ENCODE results near the gene MFAP1.

The MFAP1 gene

DNA sequence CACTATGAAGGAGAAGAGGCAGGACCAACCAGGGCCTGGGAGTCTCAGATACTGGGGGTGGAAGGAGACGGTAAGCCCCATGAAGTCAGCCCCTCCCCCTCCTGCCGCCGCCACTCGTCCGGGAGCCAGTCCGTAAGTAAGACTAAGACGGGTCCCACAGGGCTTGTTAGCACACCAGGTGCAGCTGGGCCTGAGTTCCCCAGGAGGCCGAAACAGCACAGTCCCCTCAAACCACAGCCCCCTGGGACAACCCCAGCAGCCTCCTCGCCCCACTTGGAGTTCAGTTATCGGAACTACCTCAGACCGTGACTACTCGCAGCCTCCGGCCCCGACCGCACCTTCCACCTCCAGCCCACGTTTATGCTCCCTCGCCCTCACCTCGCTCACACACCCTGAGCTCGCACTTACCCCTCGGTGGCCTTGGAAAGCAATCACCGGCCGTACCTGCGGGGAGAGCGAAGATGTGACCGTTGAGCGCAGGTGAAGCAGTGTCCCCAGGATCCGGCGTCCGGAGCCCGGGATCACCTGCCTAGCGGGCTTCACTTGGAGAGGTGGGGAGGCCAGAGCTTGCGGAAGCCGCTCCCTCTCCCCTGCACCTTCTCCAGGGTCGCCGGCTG is 48.3 kb downstream of the MFAP1 start:
- DNase-seq: no peak

DNA sequence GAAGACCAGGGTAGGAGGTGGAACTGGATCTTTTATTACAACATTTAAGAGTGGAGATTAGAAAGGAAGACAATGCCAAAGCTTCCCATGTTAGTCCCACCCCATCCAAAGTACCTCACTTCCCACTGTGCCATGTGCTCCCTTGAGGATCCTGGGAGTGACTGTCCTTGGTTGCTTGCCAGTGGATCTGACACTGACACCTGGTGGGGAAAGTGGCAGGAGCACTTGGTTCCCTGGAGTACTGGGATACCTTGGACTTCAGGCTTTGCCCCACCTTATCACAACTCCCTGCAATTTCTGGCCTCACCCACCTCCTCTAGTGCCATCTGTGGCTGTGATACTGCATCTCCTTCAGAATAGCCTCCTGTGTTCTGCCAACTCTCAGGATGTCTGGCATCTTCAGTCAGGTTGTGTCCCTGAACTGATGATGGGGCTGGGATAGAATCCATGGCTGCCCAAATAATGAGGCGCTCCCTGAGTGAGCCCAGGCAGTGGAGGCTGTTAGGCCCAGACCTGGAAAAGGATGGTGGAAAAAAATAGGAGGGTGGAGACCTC is 49.0 kb downstream of the MFAP1 start:
- no peak for DNase-seq

GRCh38 chr15:43774062-43774461 is 50.4 kb downstream of the MFAP1 start:
- no peak for DNase-seq

DNA sequence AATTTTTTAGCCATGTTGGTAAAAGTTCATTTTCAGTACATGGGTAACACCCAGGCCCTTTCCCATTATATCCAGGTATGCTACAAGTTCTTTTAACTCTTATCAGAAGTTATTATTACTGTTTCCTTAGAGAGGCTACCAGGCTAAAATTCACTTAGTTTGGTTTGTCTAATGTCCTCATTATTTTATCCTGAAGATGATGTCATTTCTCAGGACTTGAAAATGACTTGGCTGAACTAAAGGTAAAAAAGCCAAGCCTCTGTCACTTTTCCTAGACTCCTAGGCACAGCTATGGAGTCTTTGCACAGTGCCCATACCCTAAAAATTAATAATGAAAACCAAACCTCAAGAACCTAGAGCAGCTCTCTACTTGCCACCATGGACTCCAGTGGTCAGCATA is 51.9 kb downstream of the MFAP1 start:
- no peak for DNase-seq

DNA sequence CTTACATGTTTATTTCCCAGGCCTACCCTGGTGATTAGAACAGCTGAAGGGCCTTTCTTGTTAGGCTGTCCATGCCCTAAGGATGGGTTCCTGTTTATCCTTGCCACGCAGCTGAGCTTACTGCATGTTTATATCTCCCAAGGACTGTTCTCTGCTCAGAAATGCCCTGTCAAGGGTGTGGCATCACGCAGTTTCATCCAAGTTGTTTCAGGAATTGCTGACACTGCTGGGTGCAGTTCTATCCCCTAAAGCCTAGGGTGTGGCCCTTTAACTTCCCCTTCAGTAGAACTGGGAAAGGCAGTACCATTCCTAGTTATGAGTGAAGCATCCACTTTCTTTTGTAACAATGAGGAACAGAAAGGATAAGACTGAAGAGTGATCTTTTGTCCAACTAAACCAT is 52.7 kb downstream of the MFAP1 start:
- DNase-seq: peak; percentile 67 to 79 (median 69)

- peak; percentile 75 to 81 (median 78) for DNase-seq
Observed at GRCh38 chr15:43769584-43770228, 54.8 kb downstream of the MFAP1 start.

DNA sequence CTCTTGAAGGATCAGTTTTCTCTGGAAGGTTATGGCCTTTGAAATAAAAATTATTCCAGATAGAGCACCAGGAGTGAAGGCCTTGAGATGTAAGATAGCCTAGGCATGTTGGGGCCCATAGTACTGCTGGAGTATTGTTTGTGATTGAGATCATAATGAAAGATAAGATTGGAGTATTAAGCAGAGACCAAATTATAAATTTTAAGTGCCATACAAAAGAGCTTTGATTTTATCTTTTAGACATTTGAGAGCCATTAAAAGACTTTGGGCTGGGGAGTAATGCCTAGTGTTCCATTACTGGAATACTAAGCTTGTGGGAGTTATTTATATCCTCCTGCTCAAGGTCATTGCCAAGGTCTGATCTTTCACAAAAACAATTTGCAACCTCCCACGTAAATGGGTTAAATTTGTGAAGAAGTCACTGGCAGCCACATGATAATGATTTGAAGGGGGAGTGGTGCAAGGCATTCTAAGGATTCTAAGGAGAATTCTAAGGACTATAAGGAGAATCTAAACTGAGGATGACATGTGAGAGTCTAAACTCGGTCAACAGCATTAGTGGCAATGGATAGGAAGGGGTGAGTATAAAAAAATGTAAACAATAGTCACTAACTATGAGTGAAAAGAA is 60.6 kb downstream of the MFAP1 start:
- DNase-seq: no peak

DNA sequence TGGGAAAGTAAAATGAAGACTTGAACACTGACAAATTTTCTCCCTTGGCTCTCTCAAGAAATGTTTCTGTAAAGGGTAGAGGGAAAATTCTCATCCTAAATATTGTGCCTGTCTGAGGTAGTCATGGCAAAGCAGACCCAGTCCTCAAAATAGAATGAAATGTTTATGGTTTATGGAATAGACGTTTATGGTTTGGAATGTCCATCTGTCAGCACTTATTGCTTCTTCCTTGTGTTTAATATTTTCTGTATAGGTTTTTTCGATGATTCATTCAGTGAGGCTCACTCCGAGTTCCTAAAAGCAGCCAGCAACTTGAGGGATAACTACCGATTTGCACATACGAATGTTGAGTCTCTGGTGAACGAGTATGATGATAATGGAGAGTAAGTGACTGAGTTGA is 61.7 kb downstream of the MFAP1 start:
- no peak for DNase-seq
